T-helper 1 cell treated with Interleukin-12 subunit alpha and Interleukin-12 subunit beta and Interleukin-4 antibody, amounts not matched to agents 30 μg/mL and 1 μg/mL, for 36 hours (primary cell): ENCODE data around the gene DACT3.

Source experiments
- H3K27ac Mint-ChIP-seq: one replicate; pipeline ENCODE4 v1.8.0; 2021; ENCODE audit warnings: mild to moderate bottlenecking, mixed read lengths
- H3K27me3 Mint-ChIP-seq: one replicate; pipeline ENCODE4 v1.8.0; 2021; ENCODE audit warnings: low read depth, mixed read lengths
- H3K36me3 Mint-ChIP-seq: one replicate; pipeline ENCODE4 v1.8.0; 2021; ENCODE audit warnings: low read depth, mixed read lengths
- H3K4me1 Mint-ChIP-seq: one replicate; pipeline ENCODE4 v1.8.0; 2021; ENCODE audit warnings: low read depth, mixed read lengths
- H3K4me3 Mint-ChIP-seq: one replicate; pipeline ENCODE4 v1.8.0; 2021; ENCODE audit warnings: mild to moderate bottlenecking, moderate library complexity, mixed read lengths
- H3K9me3 Mint-ChIP-seq: one replicate; pipeline ENCODE4 v1.8.0; 2021; ENCODE audit warnings: mixed read lengths

Gene DACT3

DNA sequence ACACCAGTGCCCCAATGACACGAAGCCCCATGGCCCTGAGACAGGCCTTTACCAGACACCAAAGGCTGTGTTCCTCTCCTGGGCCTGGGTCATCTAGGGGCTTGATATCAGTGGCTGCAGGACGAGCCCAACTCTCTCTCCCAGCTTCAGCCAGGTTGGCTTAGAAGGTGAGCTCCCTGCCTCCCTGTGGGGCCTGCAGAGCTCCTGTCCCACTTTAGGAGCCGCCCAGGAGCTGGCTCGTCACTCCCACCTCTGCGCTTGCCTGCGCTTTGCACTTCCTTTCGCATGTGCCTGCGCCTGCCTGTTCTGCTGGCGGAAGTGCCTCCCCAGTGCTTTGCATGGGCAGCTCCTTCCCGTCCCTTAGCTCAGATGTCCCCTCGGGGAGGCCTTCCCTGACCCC lies 55.0 kb downstream of the DACT3 start:
- H3K27me3 Mint-ChIP-seq, result no peaks in the 10 kb centered on the region
- H3K4me3 Mint-ChIP-seq, result no peak overlapping the region

DNA sequence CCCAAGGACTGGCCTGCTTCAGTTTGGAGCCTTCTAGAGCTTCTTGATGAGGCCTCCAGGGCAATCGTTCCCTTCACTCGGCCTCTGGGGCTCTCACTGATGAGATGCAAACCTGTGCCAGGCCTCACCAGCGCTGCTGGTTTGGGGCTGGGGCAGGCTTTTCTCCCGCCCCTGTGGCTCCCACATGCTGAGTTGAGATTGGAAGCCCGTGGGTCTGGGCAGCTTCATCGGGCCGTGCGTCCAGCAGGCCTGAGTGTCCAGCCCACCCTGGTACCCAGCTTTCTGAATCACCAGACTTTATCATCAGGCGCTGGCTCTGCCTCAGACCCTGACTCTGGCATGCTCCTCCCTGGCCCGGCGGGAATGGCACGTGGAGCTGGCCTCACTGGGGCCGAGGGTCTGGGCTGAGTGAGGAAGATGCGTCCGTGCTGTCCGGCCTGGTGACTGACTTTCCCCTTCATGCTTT lies 55.6 kb downstream of the DACT3 start:
- Mint-ChIP-seq H3K4me1 (peaks cover 34% of the 10 kb centered on the region), H3K4me3 (no peak overlapping the region), H3K36me3 (peaks cover 53% of the 10 kb centered on the region), H3K27ac (no peak overlapping the region), H3K27me3 (no peaks in the 10 kb centered on the region), H3K9me3 (no peaks in the 10 kb centered on the region)

More for the DNA sequence above, 55.0 kb downstream of the DACT3 start:
- H3K9me3 Mint-ChIP-seq, result no peaks in the 10 kb centered on the region
- no peak overlapping the region for H3K27ac Mint-ChIP-seq
- H3K4me1 Mint-ChIP-seq, result peaks cover 40% of the 10 kb centered on the region
- peaks cover 59% of the 10 kb centered on the region for H3K36me3 Mint-ChIP-seq

DNA sequence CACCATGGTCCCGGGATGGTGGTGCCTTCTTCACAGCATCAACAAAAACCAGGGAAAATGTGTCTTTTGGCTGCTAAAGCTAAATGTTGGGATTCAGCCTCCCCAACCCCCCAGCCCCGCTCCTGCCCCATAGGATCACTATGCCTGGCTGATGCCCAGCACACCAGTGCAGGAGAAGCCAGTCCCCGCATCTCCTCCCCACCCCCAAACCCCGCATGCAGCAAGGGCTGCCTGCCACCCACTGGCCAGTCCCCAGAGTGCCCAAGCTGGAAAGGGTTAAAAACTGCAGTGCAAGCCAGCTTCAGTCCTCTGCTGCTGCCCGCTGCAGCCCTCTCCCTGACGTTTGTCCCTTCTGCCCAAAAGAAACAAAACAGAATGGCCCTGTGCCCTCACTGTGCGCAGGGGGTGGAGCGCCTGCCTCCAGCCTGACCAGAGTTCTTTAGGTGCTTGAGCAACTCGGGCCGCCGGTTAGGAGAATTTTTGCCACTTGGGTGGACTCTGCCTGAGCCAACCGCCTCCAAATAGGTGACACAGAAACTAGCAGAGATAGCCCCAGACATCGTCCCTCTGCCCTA lies 56.1 kb downstream of the DACT3 start:
- no peak overlapping the region for H3K4me3 Mint-ChIP-seq
- no peak overlapping the region for H3K27ac Mint-ChIP-seq
- H3K36me3 Mint-ChIP-seq, result peaks cover 51% of the 10 kb centered on the region
- H3K27me3 Mint-ChIP-seq, result no peaks in the 10 kb centered on the region
- H3K4me1 Mint-ChIP-seq, result peaks cover 38% of the 10 kb centered on the region
- peaks cover 3% of the 10 kb centered on the region for H3K9me3 Mint-ChIP-seq

DNA sequence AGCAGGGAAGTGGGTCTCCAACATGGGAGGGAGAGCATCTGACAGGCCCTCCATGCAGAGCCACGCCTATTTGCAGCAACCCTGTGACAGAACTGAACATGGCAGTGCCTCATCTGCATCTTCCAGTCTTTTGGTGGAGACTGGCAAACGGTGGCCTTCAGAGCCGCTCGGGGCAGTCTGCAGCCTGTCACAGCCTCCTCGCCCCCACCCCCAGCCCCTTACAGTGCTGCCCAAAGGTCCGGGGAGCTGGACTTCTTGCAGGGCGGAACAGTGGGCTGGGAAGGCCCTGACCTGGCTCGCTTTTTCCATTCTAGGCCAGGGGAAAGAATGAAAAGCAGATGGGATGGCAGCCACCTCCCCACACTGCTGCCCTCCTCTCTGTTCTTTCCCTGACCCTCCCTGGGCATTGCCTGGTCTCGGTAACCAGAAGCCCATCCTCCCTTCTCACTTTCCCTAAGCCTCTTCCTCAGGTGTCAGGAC lies 57.2 kb downstream of the DACT3 start:
- H3K9me3 Mint-ChIP-seq, result peaks cover 9% of the 10 kb centered on the region
- peak overlapping the region; percentile 92 for H3K27ac Mint-ChIP-seq
- H3K4me3 Mint-ChIP-seq, result peak overlapping the region; percentile 95

DNA sequence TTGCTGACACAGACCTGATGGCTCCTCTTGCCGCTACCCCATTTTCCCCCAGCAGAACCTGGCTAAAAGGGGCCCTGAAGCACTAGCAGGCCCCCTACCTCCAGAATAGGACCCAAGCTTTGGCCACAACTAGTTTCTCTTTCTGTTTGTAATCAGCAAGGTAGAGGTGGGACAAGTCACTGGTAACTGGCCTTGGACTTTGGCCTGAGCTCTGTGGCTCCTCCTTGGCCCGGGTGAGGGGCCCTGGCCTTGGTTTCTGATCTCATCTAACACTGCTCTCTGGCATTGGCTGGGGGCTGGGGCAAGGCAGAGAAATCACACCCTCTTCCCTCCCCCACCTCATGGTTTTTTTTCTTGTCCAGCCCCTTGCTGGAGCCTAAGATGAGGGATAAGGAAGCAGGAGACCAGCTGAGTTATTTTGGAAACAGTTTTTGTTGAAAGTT lies 57.8 kb downstream of the DACT3 start:
- H3K4me3 Mint-ChIP-seq, result peak overlapping the region; percentile 95

More for the DNA sequence above, 57.2 kb downstream of the DACT3 start:
- Mint-ChIP-seq H3K4me1 (peaks cover 33% of the 10 kb centered on the region), H3K36me3 (peaks cover 43% of the 10 kb centered on the region), H3K27me3 (peaks cover 2% of the 10 kb centered on the region)

DNA sequence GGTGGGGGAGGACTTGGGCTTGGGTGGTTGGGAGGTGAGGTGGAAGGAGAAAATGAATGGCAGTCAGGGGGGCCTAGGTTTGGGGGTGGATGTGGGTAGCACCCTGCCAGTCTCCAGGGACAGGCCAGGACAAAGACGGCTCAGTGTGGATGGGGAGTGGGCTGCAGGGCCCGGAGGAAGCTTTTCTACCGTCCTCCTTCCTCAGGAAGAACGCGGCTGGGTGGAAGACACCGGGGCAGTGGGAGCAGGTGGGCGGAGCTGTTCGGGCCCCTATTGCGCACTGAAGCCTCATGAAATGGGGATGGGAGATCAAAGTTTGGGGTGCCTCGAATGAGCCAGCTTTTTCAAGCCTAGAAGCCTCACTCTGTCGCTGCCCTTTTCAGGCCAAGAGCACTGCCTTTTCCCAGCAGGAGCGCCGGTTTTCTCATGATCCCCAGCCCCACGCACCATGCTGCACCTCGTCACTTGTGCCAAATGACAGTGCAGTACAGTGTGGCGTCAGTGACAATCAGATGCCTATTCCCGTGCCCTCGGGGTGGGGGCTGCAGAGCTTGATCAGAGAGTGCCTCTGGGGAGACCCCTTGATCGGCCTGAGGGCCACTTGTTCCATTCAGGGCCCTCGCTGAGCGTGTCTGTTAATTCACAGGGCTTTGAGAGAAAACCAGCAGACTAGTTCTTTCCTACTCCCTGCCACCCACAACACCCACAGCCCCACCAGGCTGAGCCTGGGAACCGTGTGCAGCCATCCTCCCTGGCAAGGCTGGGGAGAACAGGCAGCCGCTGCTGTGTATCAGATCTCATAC lies 58.4 kb downstream of the DACT3 start:
- H3K36me3 Mint-ChIP-seq, result peaks cover 42% of the 10 kb centered on the region
- H3K27me3 Mint-ChIP-seq, result peaks cover 10% of the 10 kb centered on the region
- H3K4me1 Mint-ChIP-seq, result peaks cover 29% of the 10 kb centered on the region
- H3K4me3 Mint-ChIP-seq, result peak overlapping the region; percentile 95
- peaks cover 21% of the 10 kb centered on the region for H3K9me3 Mint-ChIP-seq
- peak overlapping the region; percentile 92 for H3K27ac Mint-ChIP-seq

More for the DNA sequence above, 57.8 kb downstream of the DACT3 start:
- H3K36me3 Mint-ChIP-seq, result peaks cover 43% of the 10 kb centered on the region
- peaks cover 32% of the 10 kb centered on the region for H3K4me1 Mint-ChIP-seq
- H3K27me3 Mint-ChIP-seq, result peaks cover 8% of the 10 kb centered on the region
- peaks cover 15% of the 10 kb centered on the region for H3K9me3 Mint-ChIP-seq
- peak overlapping the region; percentile 92 for H3K27ac Mint-ChIP-seq

DNA sequence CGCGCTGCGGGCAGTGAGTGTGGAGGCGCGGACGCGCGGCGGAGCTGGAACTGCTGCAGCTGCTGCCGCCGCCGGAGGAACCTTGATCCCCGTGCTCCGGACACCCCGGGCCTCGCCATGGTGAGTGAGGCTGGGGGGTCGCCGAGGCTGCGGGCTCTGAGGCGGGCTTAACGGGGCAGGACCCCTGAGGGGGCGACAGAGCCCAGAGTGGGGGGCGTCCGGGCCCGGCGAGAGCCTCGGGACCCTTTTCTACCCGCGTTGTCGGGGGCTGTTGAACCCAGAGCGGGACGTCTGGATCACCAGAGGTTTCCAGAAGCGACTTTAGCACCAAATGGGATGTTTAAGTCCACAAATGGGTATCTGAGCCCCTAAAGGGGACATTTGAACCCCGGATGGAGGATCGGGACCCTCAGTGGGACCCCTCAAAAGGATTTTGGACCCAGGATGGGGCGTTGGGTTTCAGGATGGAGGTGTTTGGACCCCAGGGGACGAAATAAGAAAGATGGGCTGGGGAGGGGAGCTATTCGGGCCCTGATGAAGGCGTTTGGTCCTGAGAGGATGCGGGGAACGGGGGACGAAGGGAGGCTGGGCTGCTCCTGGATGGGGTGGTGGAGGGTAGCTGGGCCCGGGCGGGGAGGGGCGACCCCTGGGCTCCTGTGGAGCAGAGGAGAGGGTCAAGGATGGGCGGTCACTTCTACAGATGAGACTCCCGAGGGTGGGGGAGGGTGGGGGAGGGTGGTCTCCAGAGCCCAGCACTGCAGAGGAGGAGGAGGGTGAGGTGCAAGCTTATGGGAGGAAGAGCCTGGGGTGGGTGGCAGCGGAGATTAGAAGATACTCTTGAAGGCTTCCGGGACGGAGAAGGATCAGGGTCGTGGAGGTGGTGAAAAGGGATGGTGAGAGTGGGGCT lies 59.4 kb downstream of the DACT3 start, which contains the start of gene CALM3:
CALM3 (plus strand) TSS at position 13 of the 907 bp plus-strand sequence; CDS start at position 118, 105 bp downstream.
- Mint-ChIP-seq H3K4me3 (peak within 1 kb of the TSS; percentile 95), H3K27me3 (peaks cover 10% of the 10 kb centered on the region), H3K36me3 (peaks cover 36% of the 10 kb centered on the region), H3K9me3 (peaks cover 24% of the 10 kb centered on the region), H3K27ac (peak within 1 kb of the TSS; percentile 100), H3K4me1 (peaks cover 29% of the 10 kb centered on the region)

DNA sequence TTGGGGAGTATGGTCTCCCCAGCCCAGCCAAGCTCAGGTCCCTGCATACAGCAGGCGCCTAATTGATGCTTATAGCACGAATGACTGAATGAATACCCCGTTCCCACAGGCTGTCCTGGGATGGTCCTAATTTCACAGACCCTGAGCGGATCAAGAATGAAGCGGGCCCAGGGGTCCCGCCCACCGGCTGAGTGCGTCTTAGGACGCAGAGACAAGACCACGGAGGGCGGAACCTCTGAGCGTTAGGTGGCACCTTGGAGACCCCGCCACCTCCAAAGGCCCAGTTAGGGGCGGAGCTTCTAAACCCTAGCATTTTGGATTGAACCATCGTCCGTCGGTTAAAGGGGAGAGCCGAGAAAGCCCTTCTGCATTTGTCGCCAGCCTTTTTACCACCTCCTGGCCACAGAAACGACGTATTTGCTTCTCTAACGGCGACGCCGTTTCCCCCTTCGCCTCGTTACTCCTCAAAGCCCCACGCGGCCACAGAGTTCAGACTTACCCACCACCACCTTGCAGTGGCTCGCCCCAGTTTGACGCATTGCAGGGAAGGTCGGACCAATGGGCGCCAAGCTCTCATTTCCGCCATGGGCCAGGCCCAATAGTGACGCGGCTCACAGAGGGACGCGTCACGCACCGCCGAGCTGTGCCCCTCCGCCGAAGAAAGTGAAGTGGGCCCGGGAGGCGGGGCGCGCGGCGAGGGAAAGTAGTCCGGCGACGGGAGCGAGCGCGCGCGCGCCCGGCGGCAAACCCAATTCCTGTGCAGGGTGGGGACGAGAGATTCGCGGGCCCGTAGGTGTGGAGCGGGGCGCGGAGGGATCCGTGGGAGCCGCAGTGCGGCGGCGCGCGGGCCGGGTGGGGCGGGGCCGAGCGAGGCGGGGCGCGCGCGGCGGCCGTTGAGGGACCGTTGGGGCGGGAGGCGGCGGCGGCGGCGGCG lies 60.3 kb downstream of the DACT3 start:
- H3K9me3 Mint-ChIP-seq, result peaks cover 24% of the 10 kb centered on the region
- H3K4me1 Mint-ChIP-seq, result peaks cover 26% of the 10 kb centered on the region
- H3K36me3 Mint-ChIP-seq, result peaks cover 27% of the 10 kb centered on the region
- peak overlapping the region; percentile 91 for H3K4me3 Mint-ChIP-seq
- H3K27me3 Mint-ChIP-seq, result peaks cover 10% of the 10 kb centered on the region
- H3K27ac Mint-ChIP-seq, result peak overlapping the region; percentile 100

DNA sequence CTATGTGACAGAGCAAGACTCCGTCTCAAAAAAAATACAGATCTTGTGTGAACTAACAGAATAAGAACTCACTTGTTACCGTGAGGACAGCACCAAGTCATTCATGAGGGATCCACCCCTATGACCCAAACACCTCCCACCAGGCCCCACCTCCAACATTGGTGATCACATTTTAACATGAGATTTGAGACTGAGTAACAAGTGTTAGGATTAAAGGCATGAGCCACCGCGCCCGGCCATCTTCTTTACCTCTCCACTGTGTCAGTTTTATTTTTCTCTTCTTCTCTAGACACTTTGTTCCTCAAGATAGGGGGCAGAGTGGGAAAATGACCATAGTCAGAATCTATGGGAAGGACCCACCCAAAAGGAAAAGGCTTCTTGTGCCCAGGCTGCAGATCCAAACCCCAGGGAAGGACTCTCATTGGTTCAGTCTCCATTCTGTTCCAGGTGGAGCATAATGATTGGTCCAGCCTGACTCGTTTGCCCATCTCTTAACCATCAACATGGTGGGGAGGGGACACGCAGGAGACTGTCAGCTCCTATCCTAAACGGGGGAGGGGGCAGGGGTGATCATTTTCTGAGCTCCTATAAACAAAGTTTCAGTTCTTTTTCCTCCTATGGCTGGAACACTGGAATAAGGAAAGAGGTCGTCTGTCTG lies 61.1 kb downstream of the DACT3 start:
- Mint-ChIP-seq H3K36me3 (peaks cover 27% of the 10 kb centered on the region), H3K4me1 (peaks cover 26% of the 10 kb centered on the region), H3K9me3 (peaks cover 24% of the 10 kb centered on the region), H3K27ac (peak overlapping the region; percentile 100), H3K4me3 (peak overlapping the region; percentile 91), H3K27me3 (peaks cover 12% of the 10 kb centered on the region)

DNA sequence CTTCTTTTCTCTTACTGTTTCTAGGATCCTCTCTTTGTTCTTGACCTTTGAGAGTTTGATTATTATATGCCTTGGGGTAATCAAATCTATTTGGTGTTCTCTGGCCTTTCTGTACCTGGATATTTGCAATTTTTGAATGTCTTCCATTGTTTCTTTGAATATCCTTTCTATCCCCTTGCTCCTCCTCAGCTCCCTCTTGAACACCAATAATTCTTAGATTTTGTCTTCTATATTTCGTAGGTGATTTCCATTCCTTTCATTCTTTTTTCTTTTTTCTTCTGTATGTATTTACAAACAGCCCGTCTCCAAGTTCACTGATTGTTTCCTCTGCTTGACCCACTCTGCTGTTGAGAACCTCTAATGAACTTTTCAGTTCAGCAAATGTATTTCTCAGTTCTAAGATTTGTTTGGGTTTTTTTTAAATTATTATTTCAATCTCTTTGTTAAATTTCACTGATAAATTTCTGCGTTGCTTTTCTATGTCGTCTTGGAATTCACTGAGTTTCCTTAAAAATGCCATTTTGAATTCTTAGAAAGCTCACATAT lies 62.5 kb downstream of the DACT3 start:
- peaks cover 19% of the 10 kb centered on the region for H3K4me1 Mint-ChIP-seq
- peaks cover 22% of the 10 kb centered on the region for H3K36me3 Mint-ChIP-seq
- H3K9me3 Mint-ChIP-seq, result peaks cover 24% of the 10 kb centered on the region
- H3K4me3 Mint-ChIP-seq, result no peak overlapping the region
- H3K27me3 Mint-ChIP-seq, result peaks cover 16% of the 10 kb centered on the region
- H3K27ac Mint-ChIP-seq, result no peak overlapping the region
